Body of pancreas (tissue), 4 donors: ENCODE measurements around the gene SHC4. TPM values are rescaled to one million over a fixed set of nuclear protein-coding genes. Genes with fewer than 3 reads are reported as not detected.

Experiments
- ATAC-seq: fragments of 150-250 bp; one replicate; pipeline ENCODE4 v1.9.1; 2016
- DNase-seq, 4 donors: peaks; one replicate each; pipeline ENCODE4 v3.0.0-alpha.2; 2019
- H3K27ac ChIP-seq, 4 donors: fragments of 200-600 bp; sonication (generic); 1 replicate in 3 of 4; 2 replicates in 1 of 4; pipeline versions ENCODE4 v1.5.1 to v1.6.1; 2016 to 2019; ENCODE audit warnings: mild to moderate bottlenecking in 1 of 4, mixed read lengths in 1 of 4, moderate library complexity in 1 of 4
- H3K27me3 ChIP-seq, 2 donors: fragments of 200-600 bp; sonication (generic); one replicate each; pipeline ENCODE4 v1.6.0; 2016; ENCODE audit warnings: mild to moderate bottlenecking in 1 of 2
- H3K36me3 ChIP-seq, 2 donors: fragments of 200-600 bp; sonication (generic); replicated peaks in 1 of 2; 2 replicates each; pipeline ENCODE4 v1.5.1; 2016; ENCODE audit warnings: low read depth in 2 of 2; ENCODE audit not compliant: insufficient read depth in 1 of 2
- H3K4me1 ChIP-seq: fragments of 200-600 bp; sonication (generic); one replicate; pipeline ENCODE4 v1.6.0; 2016
- H3K4me3 ChIP-seq, 2 donors: fragments of 200-600 bp; sonication (generic); 1 replicate in 1 of 2; 2 replicates in 1 of 2; pipeline ENCODE4 v1.5.1; 2016 to 2019
- H3K9me3 ChIP-seq, 3 donors: fragments of 200-600 bp; sonication (generic); 1 replicate in 2 of 3; 2 replicates in 1 of 3; pipeline ENCODE4 v1.5.1; 2016
- CTCF ChIP-seq, 7 experiments: fragments of 450-650 bp in 4 of 7; fragments of 200-600 bp in 3 of 7; sonication (generic) in 3 of 7; IDR thresholded peaks; one replicate each; pipeline ENCODE4 v1.5.1; 2016 to 2019; ENCODE audit warnings: antibody characterized with exemption in 7 of 7
- POLR2A ChIP-seq, 3 donors: fragments of 450-650 bp; IDR thresholded peaks; one replicate each; pipeline ENCODE4 v1.6.1; 2016; ENCODE audit warnings: antibody characterized with exemption in 3 of 3, mild to moderate bottlenecking in 2 of 3
- WGBS, 2 donors: methylation state at CpG; one replicate each; pipeline ENCODE4 v1.1.5; 2017; 5-methylcytosine and 5-hydroxymethylcytosine counted together
- intact Hi-C: fragments of 100-400 bp; cut with DNase I; formaldehyde crosslinking; loops from one replicate; pipeline ENCODE4 v1.15.1; 2023
- total RNA-seq, 2 donors: library from RNA; depleted of rRNA; stranded (reverse); fragments of >200 nt; gene quantifications; one replicate each; pipeline ENCODE4 v1.1.0, GENCODE V29; 2016

Gene SHC4
- total RNA-seq, 2 donors from 2014 or later = 0.78 TPM; not detected in 1

DNA sequence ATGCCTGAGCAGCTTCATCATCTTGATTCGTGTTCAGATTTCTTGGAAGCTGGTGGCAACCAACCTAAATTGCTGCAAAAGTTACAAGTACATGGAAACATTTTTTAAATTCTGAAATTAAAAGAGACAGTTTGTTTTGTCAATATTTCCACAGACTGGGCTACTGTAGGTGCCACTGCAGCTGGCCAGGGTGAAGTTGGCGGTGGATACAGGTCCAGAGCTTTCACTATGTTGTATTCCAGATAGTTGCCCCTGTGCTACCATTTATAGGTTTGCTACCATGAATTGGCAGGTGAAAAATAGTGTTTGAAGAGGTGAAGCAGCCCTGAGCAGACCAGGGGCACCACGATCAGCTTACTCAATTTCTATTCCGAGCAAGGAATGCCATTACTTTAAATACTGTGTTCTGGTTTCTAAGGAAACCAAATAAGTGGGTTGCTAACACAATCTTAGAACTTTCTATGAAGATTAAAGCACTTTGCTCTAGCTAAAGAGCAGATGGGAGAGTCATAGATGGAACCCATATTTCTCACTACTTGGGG is 21.2 kb upstream of the SHC4 start:
- no peak for ATAC-seq
- TF ChIP-seq CTCF (IDR thresholded peaks at IDR 0.05) (no peak), POLR2A (IDR thresholded peaks at IDR 0.05) (no peak)
- no peak overlapping the region for H3K4me3 ChIP-seq

GRCh38 chr15:48984021-48984710 is 20.4 kb upstream of the SHC4 start:
- ATAC-seq (no peak), DNase-seq (no peak)
- H3K36me3 ChIP-seq = no peaks in the 10 kb centered on the region
- 50 to 57% methylated on average over 7 of the region's 7 CpGs for WGBS, 2 donors
- TF ChIP-seq POLR2A (IDR thresholded peaks at IDR 0.05) = no peak
- TF ChIP-seq CTCF (IDR thresholded peaks at IDR 0.05) = no peak
- no peaks in the 10 kb centered on the region for H3K9me3 ChIP-seq
- intact Hi-C loops = no loop called here
- no peaks in the 10 kb centered on the region for H3K4me1 ChIP-seq
- no peak overlapping the region for H3K27ac ChIP-seq
- no peak overlapping the region for H3K4me3 ChIP-seq
- no peaks in the 10 kb centered on the region for H3K27me3 ChIP-seq

More for the DNA sequence above, 21.2 kb upstream of the SHC4 start:
- intact Hi-C loops = no loop called here
- H3K4me1 ChIP-seq = no peaks in the 10 kb centered on the region
- no peak for DNase-seq
- no peak overlapping the region for H3K27ac ChIP-seq
- H3K36me3 ChIP-seq = no peaks in the 10 kb centered on the region
- no peaks in the 10 kb centered on the region for H3K27me3 ChIP-seq
- 59 to 70% methylated on average over 4 of the region's 4 CpGs for WGBS, 2 donors
- no peaks in the 10 kb centered on the region for H3K9me3 ChIP-seq

GRCh38 chr15:48983300-48983699 is 19.6 kb upstream of the SHC4 start:
- ATAC-seq (no peak), DNase-seq (no peak)
- 80 to 86% methylated on average over 5 of the region's 5 CpGs for WGBS, 2 donors
- no peak overlapping the region for H3K4me3 ChIP-seq
- no peak for TF ChIP-seq POLR2A (IDR thresholded peaks at IDR 0.05)
- TF ChIP-seq CTCF (IDR thresholded peaks at IDR 0.05) = no peak
- intact Hi-C loops = no loop called here
- H3K9me3 ChIP-seq = no peaks in the 10 kb centered on the region
- no peak overlapping the region for H3K27ac ChIP-seq
- H3K36me3 ChIP-seq = no peaks in the 10 kb centered on the region
- no peaks in the 10 kb centered on the region for H3K4me1 ChIP-seq
- no peaks in the 10 kb centered on the region for H3K27me3 ChIP-seq

- no peak for ATAC-seq
Measured at GRCh38 chr15:48981941-48982340, 18.2 kb upstream of the SHC4 start.

More at GRCh38 chr15:48981941-48982340, 18.2 kb upstream of the SHC4 start:
- intact Hi-C loops = no loop called here
- no peak overlapping the region for H3K27ac ChIP-seq
- TF ChIP-seq POLR2A (IDR thresholded peaks at IDR 0.05) = no peak
- no peak for TF ChIP-seq CTCF (IDR thresholded peaks at IDR 0.05)
- H3K27me3 ChIP-seq = no peaks in the 10 kb centered on the region
- H3K4me3 ChIP-seq = no peak overlapping the region
- no peaks in the 10 kb centered on the region for H3K36me3 ChIP-seq
- no peak for DNase-seq
- no peaks in the 10 kb centered on the region for H3K4me1 ChIP-seq
- WGBS, 2 donors = 55 to 62% methylated on average over 4 of the region's 4 CpGs
- H3K9me3 ChIP-seq = no peaks in the 10 kb centered on the region
